GM21447 (cell line): ENCODE data around the gene CLIP4.

ENCODE experiments used
- ATAC-seq: cut with Tn5 transposase; IDR thresholded peaks from one replicate; pipeline ENCODE4 v1.9.1; 2021; ENCODE audit not compliant: unreplicated experiment

CLIP4 gene

GRCh38 chr2:29129586-29130281 lies 14.5 kb downstream of the CLIP4 start:
- no peak for ATAC-seq

- ATAC-seq = no peak
Measured at GRCh38 chr2:29130295-29130694, 15.1 kb downstream of the CLIP4 start.

DNA sequence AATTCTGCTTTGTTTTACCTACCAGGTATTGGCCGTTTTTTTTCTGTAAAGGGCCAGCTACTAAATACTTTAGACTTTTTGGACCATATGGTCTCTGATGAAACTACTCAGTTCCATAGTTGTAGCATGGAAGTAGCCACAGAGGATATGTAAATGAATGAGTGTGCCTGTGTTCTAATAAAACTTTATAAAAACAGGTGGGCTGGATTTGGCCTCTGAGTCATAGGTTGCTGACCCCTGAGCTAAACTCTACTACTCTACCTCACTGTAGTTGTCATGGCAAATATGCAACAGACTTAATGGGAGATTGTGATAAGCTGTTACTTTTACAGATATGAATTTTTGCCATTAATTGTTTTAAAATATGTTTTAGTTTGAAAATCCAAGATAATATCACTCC lies 19.7 kb downstream of the CLIP4 start:
- ATAC-seq = no peak

GRCh38 chr2:29139152-29139551 lies 23.9 kb downstream of the CLIP4 start:
- no peak for ATAC-seq

- ATAC-seq = no peak
Measured at GRCh38 chr2:29139731-29140130, 24.5 kb downstream of the CLIP4 start.

DNA sequence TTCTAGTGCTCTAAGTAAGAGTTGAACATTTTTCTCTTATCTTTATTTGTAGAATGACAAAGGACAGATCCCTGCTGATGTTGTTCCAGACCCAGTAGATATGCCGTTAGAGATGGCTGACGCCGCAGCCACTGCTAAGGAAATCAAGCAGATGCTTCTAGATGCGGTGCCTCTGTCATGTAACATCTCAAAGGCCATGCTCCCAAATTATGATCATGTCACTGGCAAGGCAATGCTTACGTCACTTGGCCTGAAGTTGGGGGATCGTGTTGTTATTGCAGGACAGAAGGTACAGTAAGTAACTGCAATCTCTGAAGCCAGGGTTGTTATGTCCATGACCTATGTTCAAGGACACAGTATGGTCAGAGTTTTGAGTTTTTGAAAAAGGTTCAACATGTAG lies 28.4 kb downstream of the CLIP4 start:
- no peak for ATAC-seq

DNA sequence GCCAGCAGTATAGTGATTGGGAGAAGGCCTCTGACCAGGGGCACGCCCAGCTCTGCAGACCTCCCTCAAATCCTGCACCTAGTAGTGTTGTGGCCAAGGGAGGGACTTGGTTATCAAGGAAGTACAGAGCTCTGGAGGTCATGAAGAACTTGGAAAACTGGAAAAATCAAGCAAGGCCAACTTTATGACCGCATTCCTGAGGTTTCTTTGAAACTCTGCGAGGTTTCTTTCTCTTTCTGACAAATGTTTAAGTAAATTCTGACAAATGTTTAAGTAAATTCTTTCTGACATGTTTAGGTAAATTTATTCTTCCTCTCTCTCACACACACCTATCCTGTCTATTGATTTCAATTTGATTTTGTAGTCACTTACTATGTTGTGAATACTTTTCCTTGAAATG lies 31.0 kb downstream of the CLIP4 start:
- ATAC-seq = no peak

- ATAC-seq = no peak
Measured at GRCh38 chr2:29147963-29148362, 32.7 kb downstream of the CLIP4 start.

DNA sequence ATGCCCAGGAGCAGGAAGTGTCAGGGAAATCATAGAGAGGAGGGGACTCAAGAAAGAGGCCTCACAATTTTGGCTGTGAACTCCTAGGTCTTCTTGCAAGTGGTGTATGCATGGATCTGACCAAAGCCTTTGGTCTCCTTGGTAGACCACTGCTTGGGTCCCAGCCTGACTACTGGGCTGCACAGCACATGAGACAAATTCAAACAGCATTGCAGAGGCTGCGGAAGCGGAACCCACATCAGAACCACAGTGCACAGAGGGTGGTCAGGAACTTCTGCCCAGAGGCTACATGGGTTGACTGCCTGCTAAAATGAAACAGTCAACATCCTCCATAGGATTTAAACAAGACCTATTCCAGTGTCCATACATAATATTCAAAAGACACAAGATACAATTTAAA lies 39.4 kb downstream of the CLIP4 start:
- ATAC-seq = no peak

GRCh38 chr2:29155578-29155977 lies 40.4 kb downstream of the CLIP4 start:
- no peak for ATAC-seq

GRCh38 chr2:29157131-29157530 lies 41.9 kb downstream of the CLIP4 start:
- ATAC-seq = no peak

GRCh38 chr2:29159125-29159524 lies 43.9 kb downstream of the CLIP4 start:
- ATAC-seq = no peak

DNA sequence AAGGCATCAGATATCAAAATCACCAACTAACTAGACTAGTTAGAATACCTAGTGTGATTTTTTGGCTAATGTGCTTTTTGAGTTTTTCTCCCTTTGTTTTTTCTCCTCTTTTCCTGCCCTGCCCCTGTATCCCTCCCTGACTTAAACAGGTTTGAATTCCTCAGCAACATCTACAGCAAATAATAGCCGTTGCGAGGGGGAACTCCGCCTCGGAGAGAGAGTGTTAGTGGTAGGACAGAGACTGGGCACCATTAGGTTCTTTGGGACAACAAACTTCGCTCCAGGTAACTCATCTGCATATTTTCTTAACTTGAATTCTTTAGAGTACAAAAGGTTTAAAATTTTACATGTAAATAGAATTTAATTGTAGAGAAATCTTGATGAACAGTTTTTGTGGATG lies 45.0 kb downstream of the CLIP4 start:
- no peak for ATAC-seq

DNA sequence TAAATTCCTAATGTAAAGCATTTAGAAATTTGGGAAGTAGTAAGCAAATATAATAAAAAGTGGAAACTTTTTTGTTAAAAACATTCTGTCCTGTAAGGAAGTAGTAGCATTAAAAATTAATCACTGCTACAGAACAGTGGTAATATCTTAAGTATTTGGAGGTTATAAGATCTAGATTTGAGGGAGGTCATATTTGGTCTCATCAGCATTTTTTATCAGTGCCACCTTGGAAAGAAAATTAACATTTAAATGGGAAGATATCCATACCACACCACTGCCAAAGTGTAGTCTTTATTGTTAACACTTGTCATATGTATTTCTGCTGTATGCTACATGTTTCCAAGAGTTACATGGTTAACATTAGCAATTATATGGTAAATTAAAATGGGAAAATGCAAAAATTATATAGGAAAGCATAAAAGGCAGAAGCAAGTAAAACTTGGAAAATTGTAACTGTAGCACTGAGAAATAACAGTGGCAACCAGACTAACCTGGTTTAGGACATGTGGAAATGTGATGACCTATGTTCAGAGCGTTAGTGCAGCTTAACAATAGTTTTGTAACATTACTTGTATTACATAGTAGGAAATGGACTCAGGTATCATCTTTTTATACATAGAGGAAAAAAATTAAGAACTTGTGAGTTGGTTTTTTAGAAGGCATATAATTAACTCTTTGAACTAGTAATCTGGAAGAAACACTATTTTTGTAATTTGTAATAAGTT lies 47.2 kb downstream of the CLIP4 start:
- no peak for ATAC-seq

DNA sequence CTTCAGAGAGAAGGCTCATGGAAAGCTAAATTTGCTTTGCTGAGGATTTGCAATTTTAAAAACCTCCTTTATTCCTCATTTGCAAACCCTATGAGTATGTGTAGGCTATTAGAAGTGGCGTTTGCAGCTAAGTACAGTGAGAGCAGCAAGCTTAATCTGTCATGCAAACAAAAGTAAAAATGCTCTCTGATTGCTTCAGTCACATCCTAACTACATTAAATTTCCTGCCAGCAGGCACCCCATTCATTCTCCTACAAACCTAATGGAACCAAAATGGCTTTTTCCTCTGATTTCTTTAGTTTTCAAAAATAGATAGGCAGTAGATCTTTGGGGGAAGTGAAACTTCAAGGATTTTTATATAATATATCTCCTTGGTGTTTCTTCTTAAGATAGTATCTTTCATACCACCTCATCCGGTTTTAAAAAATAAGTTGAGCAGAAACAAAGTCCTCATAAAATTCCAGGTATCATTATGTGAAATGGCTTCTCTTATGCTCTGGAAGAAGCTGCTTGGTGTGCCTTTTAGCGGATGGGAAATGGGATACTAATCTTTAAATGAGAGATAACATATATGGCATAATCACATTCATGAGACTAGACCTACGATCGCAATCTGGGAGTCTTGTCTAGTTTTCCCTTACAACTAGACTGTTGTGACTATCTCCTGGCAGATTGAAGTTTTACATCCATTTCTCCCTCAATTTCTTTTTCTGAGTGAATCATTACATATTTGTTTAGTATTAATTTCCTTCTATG lies 49.1 kb downstream of the CLIP4 start:
- ATAC-seq = no peak

DNA sequence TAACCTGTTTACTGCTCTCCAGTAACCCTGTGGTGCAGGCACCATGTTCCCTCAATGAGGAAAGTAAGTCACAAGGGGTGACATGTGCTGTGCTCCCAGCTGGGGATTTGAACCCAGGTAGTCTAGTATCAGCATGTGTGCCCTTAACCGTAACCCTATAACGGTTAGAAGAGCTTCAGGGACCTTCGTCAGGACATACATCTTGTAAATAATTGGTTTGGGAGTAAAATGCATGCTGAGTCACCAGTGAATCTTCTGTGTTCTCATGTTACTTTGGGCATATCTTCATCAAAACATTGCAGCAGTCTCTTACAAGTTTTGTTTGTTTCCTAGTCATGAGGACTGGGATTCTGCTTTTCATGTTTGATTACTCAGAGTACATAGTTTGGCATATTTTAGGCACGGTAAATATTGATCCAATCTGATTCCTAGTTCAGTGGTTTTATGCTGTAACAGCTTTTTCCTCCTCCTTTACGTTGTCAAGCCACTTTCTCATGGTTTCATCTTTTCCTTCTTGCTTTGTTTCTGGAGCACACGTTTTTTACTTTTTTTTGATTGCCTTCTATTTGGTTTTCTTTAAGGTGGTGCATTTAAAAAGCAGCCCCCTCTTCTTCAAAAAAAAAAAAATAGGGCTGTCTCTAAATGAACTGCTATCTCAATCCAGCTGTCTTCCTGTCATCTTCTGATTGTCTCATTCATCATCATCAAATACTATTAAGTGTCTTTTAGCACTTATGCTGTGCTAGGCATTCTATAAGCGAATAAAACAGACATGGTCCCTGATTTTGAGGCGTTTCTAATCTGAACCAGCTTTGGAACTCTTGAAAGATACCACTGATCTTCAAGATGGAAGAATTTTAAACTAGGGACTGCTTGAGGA lies 50.4 kb downstream of the CLIP4 start:
- no peak for ATAC-seq

GRCh38 chr2:29166242-29167039 lies 51.2 kb downstream of the CLIP4 start:
- no peak for ATAC-seq

DNA sequence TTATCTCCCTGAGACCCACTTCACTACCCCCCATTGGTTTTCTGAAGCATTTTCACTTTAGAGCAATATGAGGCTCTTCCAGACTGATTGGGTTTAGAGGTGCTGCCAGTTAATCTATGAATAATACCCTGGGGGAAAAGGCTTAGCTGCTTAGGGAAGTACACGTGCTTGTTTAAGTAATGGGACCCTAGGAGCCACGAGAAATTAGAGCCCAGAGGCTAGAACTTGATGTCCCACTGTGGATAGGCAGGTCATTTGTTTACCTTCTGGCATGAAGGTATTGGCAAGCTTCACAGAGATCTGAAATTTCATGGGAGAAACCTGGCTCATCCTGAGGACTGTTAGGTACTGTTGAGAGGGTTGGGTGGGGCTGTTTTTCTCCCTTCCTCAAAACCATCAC lies 59.7 kb downstream of the CLIP4 start:
- no peak for ATAC-seq

DNA sequence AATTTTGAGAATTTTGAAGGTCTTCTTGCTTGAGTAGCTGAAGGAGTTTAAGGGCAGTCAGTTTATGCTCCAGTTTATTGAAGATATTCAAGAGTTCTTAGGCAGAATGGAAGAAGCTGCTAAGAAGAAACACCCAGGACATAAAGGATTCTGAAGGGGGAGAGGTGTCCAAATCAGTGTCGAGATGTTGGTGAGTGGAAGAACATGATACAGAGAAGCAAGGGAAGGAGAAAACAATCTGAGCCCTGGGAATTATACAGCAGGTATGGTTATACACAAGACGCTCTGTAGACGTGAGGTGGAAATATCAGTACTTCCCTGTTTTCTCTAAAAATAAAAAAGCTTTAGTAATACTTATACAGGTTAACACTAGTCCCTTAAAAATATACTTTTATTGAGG lies 60.1 kb downstream of the CLIP4 start:
- no peak for ATAC-seq

DNA sequence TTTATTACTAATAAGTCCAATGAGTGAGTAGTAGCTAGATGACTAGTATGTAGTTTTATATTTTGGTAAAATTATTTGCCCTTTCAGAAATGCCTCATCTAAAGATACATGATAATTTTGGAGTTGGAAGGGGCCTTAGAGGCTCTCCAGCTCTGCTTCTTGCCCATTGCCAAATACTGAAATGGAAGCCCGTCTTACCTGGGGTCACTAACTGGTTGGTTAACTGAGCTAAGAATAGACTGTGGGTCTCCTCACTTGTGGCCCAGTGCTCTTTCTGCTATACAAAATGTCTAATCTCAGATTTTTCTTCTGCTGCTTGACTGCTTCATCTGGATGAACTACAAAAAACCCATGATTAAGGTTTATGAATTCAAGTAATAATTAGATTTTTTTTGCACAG lies 67.1 kb downstream of the CLIP4 start:
- ATAC-seq = no peak
